HG03108 (cell line): Measurements from ENCODE around the gene BRI3.
"Not testable (repeated sequence)": the region's sequence is repeated elsewhere in the genome, so short reads cannot be mapped to it uniquely, and the experiment has no call there.

Experiments
- ATAC-seq: cut with Tn5 transposase; IDR thresholded peaks from one replicate; pipeline ENCODE4 v1.9.1; 2021; ENCODE audit warnings: moderate library complexity; ENCODE audit not compliant: unreplicated experiment

BRI3 gene

GRCh38 chr7:98307971-98308466, 26.5 kb downstream of the BRI3 start:
- no peak for ATAC-seq

- no peak for ATAC-seq
These were observed 28.1 kb downstream of the BRI3 start for GRCh38 chr7:98309566-98309965.

GRCh38 chr7:98312201-98312600, 30.7 kb downstream of the BRI3 start:
- no peak for ATAC-seq

GRCh38 chr7:98314469-98314868, 33.0 kb downstream of the BRI3 start:
- ATAC-seq = no peak

GRCh38 chr7:98315318-98315993, 34.0 kb downstream of the BRI3 start:
- no peak for ATAC-seq

- not testable (repeated sequence) for ATAC-seq
These were observed 34.6 kb downstream of the BRI3 start for GRCh38 chr7:98315994-98316527.

GRCh38 chr7:98317366-98318040, 36.0 kb downstream of the BRI3 start:
- ATAC-seq = no peak

GRCh38 chr7:98319176-98319575, 37.7 kb downstream of the BRI3 start:
- no peak for ATAC-seq

GRCh38 chr7:98321301-98321700, 39.8 kb downstream of the BRI3 start:
- no peak for ATAC-seq

GRCh38 chr7:98322331-98323270, 41.1 kb downstream of the BRI3 start:
- ATAC-seq = no peak

- no peak for ATAC-seq
These were observed 42.3 kb downstream of the BRI3 start for GRCh38 chr7:98323597-98324322.

GRCh38 chr7:98324782-98325181, 43.3 kb downstream of the BRI3 start:
- no peak for ATAC-seq

GRCh38 chr7:98329100-98329790, 47.8 kb downstream of the BRI3 start:
- ATAC-seq = no peak

- no peak for ATAC-seq
These were observed 48.4 kb downstream of the BRI3 start for GRCh38 chr7:98329791-98330373.

- no peak for ATAC-seq
These were observed 49.5 kb downstream of the BRI3 start for GRCh38 chr7:98330926-98331529.

- ATAC-seq = no peak
These were observed 52.6 kb downstream of the BRI3 start for GRCh38 chr7:98334081-98334480.

GRCh38 chr7:98335411-98335977, 54.0 kb downstream of the BRI3 start:
- no peak for ATAC-seq

- no peak for ATAC-seq
These were observed 57.0 kb downstream of the BRI3 start for GRCh38 chr7:98338441-98338840.

GRCh38 chr7:98339043-98339442, 57.6 kb downstream of the BRI3 start:
- no peak for ATAC-seq
